Kidney capillary endothelial cell (primary cell): ENCODE measurements around the gene SLCO2A1.

Experiments used
- DNase-seq: peaks from one replicate; pipeline ENCODE4 v3.0.0-alpha.2; 2018; ENCODE audit warnings: low spot score

Gene SLCO2A1

GRCh38 chr3:133899311-133899710 lies 130.4 kb downstream of the SLCO2A1 start:
- no peak for DNase-seq

- DNase-seq: no peak
These were observed 132.2 kb downstream of the SLCO2A1 start for GRCh38 chr3:133897547-133897946.

GRCh38 chr3:133896002-133896761 lies 133.5 kb downstream of the SLCO2A1 start:
- DNase-seq: no peak

- DNase-seq: peak; percentile 27
These were observed 134.3 kb downstream of the SLCO2A1 start, which contains the start of gene RAB6B for GRCh38 chr3:133895208-133896001. TSS of gene RAB6B (minus strand) at chr3:133895882. CDS start at chr3:133895466, 416 bp downstream.

- no peak for DNase-seq
These were observed 135.1 kb downstream of the SLCO2A1 start for GRCh38 chr3:133894353-133895207.

GRCh38 chr3:133893683-133894352 lies 135.9 kb downstream of the SLCO2A1 start:
- no peak for DNase-seq

GRCh38 chr3:133892541-133893231 lies 137.0 kb downstream of the SLCO2A1 start:
- no peak for DNase-seq

- DNase-seq: no peak
These were observed 137.9 kb downstream of the SLCO2A1 start for GRCh38 chr3:133891662-133892378.

GRCh38 chr3:133890972-133891644 lies 138.6 kb downstream of the SLCO2A1 start:
- DNase-seq: no peak

GRCh38 chr3:133890037-133890436 lies 139.7 kb downstream of the SLCO2A1 start:
- DNase-seq: no peak

- no peak for DNase-seq
These were observed 140.9 kb downstream of the SLCO2A1 start for GRCh38 chr3:133888726-133889340.

- no peak for DNase-seq
These were observed 141.7 kb downstream of the SLCO2A1 start for GRCh38 chr3:133887803-133888703.

- no peak for DNase-seq
These were observed 142.5 kb downstream of the SLCO2A1 start for GRCh38 chr3:133887074-133887802.

- DNase-seq: no peak
These were observed 143.5 kb downstream of the SLCO2A1 start for GRCh38 chr3:133886031-133886722.

- no peak for DNase-seq
These were observed 144.6 kb downstream of the SLCO2A1 start for GRCh38 chr3:133884887-133885711.
